IPS-18c (cell line): Measurements from ENCODE around the gene MEF2C.
"Not testable (repeated sequence)": the region's sequence is repeated elsewhere in the genome, so short reads cannot be mapped to it uniquely, and the experiment has no call there.

Source experiments
- H3K4me3 ChIP-seq: 2 replicates; pipeline ENCODE4 v1.7.0; 2013; ENCODE audit warnings: low read depth, mild to moderate bottlenecking, low read length, moderate library complexity; ENCODE audit not compliant: insufficient read depth
- H3K9me3 ChIP-seq: one replicate; pipeline ENCODE4 v1.6.1; 2013; ENCODE audit warnings: mild to moderate bottlenecking, low read length, moderate library complexity; ENCODE audit not compliant: control insufficient read depth, insufficient read depth

MEF2C gene

GRCh38 chr5:88799938-88800535 lies 82.9 kb downstream of the MEF2C start:
- no peak overlapping the region for H3K4me3 ChIP-seq
- no peaks in the 10 kb centered on the region for H3K9me3 ChIP-seq

- H3K9me3 ChIP-seq, H3K4me3 ChIP-seq: not testable (repeated sequence)
Observed at GRCh38 chr5:88798933-88799332, 84.1 kb downstream of the MEF2C start.

GRCh38 chr5:88793797-88794196 lies 89.2 kb downstream of the MEF2C start:
- not testable (repeated sequence) for H3K9me3 ChIP-seq, H3K4me3 ChIP-seq

GRCh38 chr5:88792144-88792840 lies 90.7 kb downstream of the MEF2C start:
- no peak overlapping the region for H3K4me3 ChIP-seq
- no peaks in the 10 kb centered on the region for H3K9me3 ChIP-seq

DNA sequence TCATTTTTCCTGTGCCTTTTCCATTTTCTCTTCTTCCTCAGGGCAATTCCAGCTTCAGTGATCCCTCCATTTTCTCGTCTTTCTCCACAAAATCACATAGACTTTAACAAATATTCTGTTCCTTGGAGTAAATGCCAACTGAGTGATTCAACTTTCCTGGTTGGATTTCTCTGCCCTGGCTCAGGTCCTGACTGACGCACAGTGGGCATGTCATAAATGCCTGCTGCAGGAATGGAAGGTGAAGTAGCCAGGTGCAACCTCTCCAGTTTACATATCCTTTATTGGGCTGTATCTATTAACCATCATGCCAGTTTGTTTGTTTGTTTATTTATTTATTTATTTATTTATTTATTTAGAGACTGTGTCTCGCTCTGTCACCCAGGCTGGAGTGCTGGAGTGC lies 95.1 kb downstream of the MEF2C start:
- no peaks in the 10 kb centered on the region for H3K9me3 ChIP-seq
- no peak overlapping the region for H3K4me3 ChIP-seq

DNA sequence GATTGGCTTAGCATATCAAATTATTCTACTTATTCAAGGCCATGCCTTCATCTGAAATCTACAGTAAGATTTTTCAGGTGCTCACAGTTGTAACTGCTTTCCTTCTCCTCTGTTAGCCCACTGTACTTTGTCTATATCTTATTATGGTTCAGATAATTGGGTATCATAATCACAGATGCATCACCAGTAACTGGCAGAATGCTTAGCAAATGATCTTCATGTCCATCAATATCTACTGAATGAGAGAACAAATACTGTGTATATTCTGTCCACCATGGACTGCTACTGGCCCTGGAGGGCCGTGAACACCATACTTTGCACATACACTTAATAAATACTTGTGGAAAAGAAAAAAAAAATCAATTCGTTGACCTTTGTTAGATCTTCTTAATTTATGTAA lies 96.2 kb downstream of the MEF2C start:
- H3K9me3 ChIP-seq: no peaks in the 10 kb centered on the region
- no peak overlapping the region for H3K4me3 ChIP-seq

- no peak overlapping the region for H3K4me3 ChIP-seq
Observed at GRCh38 chr5:88785746-88786565, 97.0 kb downstream of the MEF2C start.

DNA sequence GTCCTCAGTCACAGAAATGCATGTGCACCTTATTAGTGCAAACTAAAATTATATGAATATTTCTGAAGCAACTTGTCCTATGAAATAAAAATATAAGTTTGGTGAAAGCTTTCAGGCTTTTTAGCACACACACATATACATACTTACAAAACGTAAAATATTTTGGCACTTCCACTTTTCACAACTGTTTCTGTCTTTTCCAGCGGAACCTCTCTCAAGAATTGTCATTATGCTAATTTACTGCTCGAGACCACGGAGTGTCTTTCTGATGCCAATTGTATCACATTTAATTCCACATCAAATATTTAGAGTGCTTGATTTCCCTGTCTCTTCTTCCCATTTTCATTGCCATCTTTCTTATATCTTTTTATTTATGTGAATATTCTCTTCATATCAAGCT lies 100.4 kb downstream of the MEF2C start:
- Histone ChIP-seq H3K4me3 (no peak overlapping the region), H3K9me3 (no peaks in the 10 kb centered on the region)

More at GRCh38 chr5:88785746-88786565, 97.0 kb downstream of the MEF2C start:
- H3K9me3 ChIP-seq: no peaks in the 10 kb centered on the region

GRCh38 chr5:88780736-88781135 lies 102.2 kb downstream of the MEF2C start:
- H3K4me3 ChIP-seq: no peak overlapping the region
- no peaks in the 10 kb centered on the region for H3K9me3 ChIP-seq

- Histone ChIP-seq H3K4me3 (no peak overlapping the region), H3K9me3 (no peaks in the 10 kb centered on the region)
Observed at GRCh38 chr5:88778736-88779135, 104.2 kb downstream of the MEF2C start.

DNA sequence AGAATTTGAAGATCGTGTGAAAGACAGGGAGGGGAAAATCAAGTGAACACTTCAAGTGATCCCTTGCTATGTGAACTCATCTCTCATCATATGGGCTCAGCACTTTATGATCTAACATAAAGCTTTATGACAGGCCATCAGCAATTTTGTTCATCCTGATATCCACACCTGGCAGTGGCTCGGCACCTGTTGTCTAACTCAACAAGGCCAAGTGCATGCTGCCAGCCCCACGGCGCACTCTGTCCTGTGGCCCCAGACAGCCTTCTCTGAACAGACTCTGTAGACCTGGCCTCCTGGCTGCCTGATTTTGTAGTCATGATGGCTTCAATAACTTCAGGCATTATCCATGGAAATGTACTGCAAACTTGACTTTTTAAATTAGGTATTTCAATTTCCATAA lies 106.3 kb downstream of the MEF2C start:
- H3K4me3 ChIP-seq: no peak overlapping the region
- no peaks in the 10 kb centered on the region for H3K9me3 ChIP-seq

DNA sequence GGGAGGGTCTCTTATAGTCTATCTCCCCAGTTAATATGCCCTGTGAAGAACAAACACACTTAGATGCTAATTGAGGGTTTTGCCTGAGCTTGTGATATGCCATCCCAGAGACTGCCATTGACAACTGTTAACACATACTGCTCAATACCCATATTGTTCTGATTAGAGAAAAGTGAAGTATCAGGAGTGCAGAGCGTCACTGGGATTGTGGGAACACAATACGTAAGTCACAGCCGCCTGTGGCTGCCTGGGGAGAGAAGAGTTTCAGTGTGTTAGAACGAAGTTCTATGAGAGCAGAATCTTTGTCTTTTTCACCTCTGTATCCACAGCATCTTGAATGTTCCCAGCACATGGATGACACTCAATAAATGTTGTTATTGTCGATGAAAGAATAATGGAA lies 110.2 kb downstream of the MEF2C start:
- no peak overlapping the region for H3K4me3 ChIP-seq
- no peaks in the 10 kb centered on the region for H3K9me3 ChIP-seq

- Histone ChIP-seq H3K9me3 (no peaks in the 10 kb centered on the region), H3K4me3 (no peak overlapping the region)
Observed at GRCh38 chr5:88772047-88772446, 110.9 kb downstream of the MEF2C start.

DNA sequence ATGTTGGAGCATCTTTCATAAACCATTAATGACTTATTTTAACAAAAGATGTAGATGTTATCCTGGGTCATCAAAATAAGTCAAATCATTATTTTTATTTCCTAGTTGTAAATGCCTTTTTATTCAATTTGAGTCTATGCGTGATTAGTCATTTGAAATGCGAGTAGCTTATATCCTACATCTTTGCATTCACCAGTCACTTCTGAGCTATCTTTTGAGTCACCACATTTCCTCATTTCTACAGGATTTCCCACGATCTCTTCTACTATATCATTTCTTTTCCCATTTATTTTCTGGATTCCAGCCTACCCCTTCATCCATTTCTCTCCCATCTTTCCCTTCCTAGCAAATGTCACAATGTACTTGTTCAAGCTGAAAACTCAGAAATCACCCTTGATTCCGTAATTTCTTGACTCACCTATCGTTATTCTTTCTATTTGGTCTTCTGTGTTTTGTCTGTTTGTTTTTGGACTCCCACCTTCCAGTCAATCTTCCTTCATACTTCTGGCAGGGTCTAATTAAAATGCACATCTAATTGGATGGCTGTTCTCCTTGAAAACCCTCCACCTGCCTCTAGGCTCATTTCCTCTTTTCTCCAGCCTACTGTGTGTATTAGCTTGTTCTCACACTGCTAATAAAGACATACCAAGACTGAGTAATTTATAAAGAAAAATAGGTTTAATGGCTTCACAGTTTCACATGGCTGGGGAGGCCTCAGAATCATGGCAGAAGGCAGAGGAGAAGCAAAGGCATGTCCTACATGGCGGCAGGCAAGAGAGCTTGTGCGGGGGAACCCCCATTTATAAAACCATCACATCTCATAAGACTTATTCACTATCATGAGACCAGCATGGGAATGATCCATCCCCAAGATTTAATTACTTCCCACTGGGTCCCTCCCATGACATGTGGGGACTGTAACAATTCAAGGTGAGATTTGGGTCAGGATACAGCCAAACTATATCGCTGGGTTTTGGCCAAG lies 112.4 kb downstream of the MEF2C start:
- no peaks in the 10 kb centered on the region for H3K9me3 ChIP-seq

DNA sequence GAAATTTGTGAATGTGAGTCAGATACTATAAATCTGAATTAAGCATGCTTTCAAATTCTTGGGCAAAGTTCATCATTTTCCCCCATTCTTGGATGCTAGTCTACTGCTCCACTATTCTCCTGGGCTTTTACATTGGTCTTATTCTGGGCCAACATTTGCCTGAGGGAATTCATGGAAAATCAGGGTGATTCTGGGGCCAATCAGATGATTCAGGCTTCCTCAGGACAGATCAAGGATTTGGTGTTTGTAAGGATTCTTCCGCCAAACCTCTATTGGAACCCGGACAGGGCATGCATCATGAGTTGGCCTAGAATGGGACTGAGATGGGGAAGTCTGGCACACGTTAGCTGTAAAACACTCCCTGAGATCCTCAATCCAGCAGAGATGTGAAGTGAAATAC lies 113.8 kb downstream of the MEF2C start:
- no peaks in the 10 kb centered on the region for H3K9me3 ChIP-seq
- no peak overlapping the region for H3K4me3 ChIP-seq

More for the DNA sequence above, 112.4 kb downstream of the MEF2C start:
- H3K4me3 ChIP-seq: no peak overlapping the region

- Histone ChIP-seq H3K9me3 (no peaks in the 10 kb centered on the region), H3K4me3 (no peak overlapping the region)
Observed at GRCh38 chr5:88768411-88768810, 114.6 kb downstream of the MEF2C start.

GRCh38 chr5:88765798-88766197 lies 117.2 kb downstream of the MEF2C start:
- Histone ChIP-seq H3K9me3 (no peaks in the 10 kb centered on the region), H3K4me3 (no peak overlapping the region)
